HL-60 (cell line): ENCODE measurements around the gene GLRX3.

Experiments used
- DNase-seq, 2 experiments: peaks; one replicate each; pipeline ENCODE4 v3.0.0-alpha.2; 2010 to 2020; ENCODE audit warnings: low read depth in 1 of 2, low spot score in 1 of 2
- H3K27ac ChIP-seq: fragments of 250-450 bp; sonication (Bioruptor Pico); replicated peaks from 2 replicates; pipeline ENCODE4 v1.5.1; 2020; ENCODE audit warnings: mild to moderate bottlenecking, moderate library complexity
- H3K27me3 ChIP-seq: fragments of 250-450 bp; sonication (Bioruptor Pico); 2 replicates; pipeline ENCODE4 v1.5.1; 2021; ENCODE audit warnings: mild to moderate bottlenecking, moderate library complexity; ENCODE audit not compliant: insufficient read depth, poor library complexity, severe bottlenecking
- H3K4me3 ChIP-seq: replicated peaks from 2 replicates; pipeline ENCODE4 v1.5.1; 2011; ENCODE audit warnings: mild to moderate bottlenecking, control low read depth, low read length; ENCODE audit not compliant: insufficient read depth
- GABPA ChIP-seq: IDR thresholded peaks from 2 replicates; pipeline ENCODE4 v1.6.1; 2012; ENCODE audit warnings: low read depth
- POLR2AphosphoS5 ChIP-seq: IDR thresholded peaks from 2 replicates; pipeline ENCODE4 v1.6.1; 2012; ENCODE audit warnings: low read depth
- SPI1 ChIP-seq: IDR thresholded peaks from 2 replicates; pipeline ENCODE4 v1.6.1; 2012; ENCODE audit warnings: low read depth, mild to moderate bottlenecking, borderline replicate concordance
- TF ChIP-seq, protein P1 (sequence below): IDR thresholded peaks from one replicate; pipeline ENCODE4 v1.5.1; 2011; ENCODE audit warnings: low read length, control low read depth, inconsistent platforms; ENCODE audit not compliant: insufficient read depth
- TF ChIP-seq, protein P2 (sequence below): IDR thresholded peaks from 2 replicates; pipeline ENCODE4 v1.6.1; 2012; ENCODE audit warnings: low read depth; ENCODE audit not compliant: insufficient replicate concordance

The GLRX3 gene

GRCh38 chr10:130190055-130190736 lies 54.0 kb downstream of the GLRX3 start:
- DNase-seq, result peak; percentile 72 to 73
- TF ChIP-seq, protein P1, sequence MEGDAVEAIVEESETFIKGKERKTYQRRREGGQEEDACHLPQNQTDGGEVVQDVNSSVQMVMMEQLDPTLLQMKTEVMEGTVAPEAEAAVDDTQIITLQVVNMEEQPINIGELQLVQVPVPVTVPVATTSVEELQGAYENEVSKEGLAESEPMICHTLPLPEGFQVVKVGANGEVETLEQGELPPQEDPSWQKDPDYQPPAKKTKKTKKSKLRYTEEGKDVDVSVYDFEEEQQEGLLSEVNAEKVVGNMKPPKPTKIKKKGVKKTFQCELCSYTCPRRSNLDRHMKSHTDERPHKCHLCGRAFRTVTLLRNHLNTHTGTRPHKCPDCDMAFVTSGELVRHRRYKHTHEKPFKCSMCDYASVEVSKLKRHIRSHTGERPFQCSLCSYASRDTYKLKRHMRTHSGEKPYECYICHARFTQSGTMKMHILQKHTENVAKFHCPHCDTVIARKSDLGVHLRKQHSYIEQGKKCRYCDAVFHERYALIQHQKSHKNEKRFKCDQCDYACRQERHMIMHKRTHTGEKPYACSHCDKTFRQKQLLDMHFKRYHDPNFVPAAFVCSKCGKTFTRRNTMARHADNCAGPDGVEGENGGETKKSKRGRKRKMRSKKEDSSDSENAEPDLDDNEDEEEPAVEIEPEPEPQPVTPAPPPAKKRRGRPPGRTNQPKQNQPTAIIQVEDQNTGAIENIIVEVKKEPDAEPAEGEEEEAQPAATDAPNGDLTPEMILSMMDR, result peak; percentile 96
- TF ChIP-seq SPI1, result no peak
- TF ChIP-seq POLR2AphosphoS5, result peak; percentile 49
- TF ChIP-seq GABPA, result no peak
- TF ChIP-seq, protein P2, sequence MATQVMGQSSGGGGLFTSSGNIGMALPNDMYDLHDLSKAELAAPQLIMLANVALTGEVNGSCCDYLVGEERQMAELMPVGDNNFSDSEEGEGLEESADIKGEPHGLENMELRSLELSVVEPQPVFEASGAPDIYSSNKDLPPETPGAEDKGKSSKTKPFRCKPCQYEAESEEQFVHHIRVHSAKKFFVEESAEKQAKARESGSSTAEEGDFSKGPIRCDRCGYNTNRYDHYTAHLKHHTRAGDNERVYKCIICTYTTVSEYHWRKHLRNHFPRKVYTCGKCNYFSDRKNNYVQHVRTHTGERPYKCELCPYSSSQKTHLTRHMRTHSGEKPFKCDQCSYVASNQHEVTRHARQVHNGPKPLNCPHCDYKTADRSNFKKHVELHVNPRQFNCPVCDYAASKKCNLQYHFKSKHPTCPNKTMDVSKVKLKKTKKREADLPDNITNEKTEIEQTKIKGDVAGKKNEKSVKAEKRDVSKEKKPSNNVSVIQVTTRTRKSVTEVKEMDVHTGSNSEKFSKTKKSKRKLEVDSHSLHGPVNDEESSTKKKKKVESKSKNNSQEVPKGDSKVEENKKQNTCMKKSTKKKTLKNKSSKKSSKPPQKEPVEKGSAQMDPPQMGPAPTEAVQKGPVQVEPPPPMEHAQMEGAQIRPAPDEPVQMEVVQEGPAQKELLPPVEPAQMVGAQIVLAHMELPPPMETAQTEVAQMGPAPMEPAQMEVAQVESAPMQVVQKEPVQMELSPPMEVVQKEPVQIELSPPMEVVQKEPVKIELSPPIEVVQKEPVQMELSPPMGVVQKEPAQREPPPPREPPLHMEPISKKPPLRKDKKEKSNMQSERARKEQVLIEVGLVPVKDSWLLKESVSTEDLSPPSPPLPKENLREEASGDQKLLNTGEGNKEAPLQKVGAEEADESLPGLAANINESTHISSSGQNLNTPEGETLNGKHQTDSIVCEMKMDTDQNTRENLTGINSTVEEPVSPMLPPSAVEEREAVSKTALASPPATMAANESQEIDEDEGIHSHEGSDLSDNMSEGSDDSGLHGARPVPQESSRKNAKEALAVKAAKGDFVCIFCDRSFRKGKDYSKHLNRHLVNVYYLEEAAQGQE, result no peak
- Histone ChIP-seq H3K27ac (no peak overlapping the region), H3K4me3 (peak overlapping the region; percentile 25), H3K27me3 (no peaks in the 10 kb centered on the region)

- Histone ChIP-seq H3K27me3 (no peaks in the 10 kb centered on the region), H3K27ac (no peak overlapping the region), H3K4me3 (no peak overlapping the region; the same call in 1 of the 2 replicates)
- no peak for DNase-seq
- TF ChIP-seq, protein P2, result no peak
- TF ChIP-seq POLR2AphosphoS5 (no peak), SPI1 (no peak), GABPA (no peak)
- TF ChIP-seq, protein P1, result no peak
Measured at GRCh38 chr10:130190737-130191115, 54.5 kb downstream of the GLRX3 start.

DNA sequence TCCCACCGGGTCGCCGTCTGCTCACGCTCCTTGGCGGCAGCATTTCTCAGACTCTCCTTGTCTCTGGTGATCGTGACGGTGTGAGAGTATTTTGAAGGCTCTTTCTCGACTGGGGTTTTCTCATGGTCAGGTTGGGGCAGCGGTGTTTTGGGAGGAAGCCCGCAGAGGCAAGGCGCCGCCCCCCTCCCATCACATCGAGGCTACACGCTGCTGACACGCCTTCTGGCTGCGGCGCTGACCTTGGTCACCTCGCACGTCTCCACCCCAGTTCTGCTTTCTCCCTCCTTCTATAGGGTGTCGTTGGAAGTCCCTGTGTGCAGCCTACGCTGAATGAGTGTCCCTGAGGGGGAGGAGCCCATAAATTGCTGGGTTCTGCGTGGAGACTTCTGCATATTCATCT lies 55.2 kb downstream of the GLRX3 start:
- Histone ChIP-seq H3K4me3 (no peak overlapping the region), H3K27me3 (no peaks in the 10 kb centered on the region), H3K27ac (no peak overlapping the region)
- no peak for DNase-seq
- TF ChIP-seq, protein P2, result no peak
- TF ChIP-seq POLR2AphosphoS5 (no peak), SPI1 (no peak), GABPA (no peak)
- TF ChIP-seq, protein P1, result no peak
